Measurements from ENCODE around the gene DENND5A. TPM values are rescaled to one million over a fixed set of nuclear protein-coding genes. Genes with fewer than 3 reads are reported as not detected.
A peak's percentile ranks its signal among the peaks of the same experiment; 100 is the strongest.
"Not testable (repeated sequence)": the region's sequence is repeated elsewhere in the genome, so short reads cannot be mapped to it uniquely, and the experiment has no call there.

Gene DENND5A
- total RNA-seq, 4 donors from 2014 or later, result 29.1 to 33.1 (median 31.5) TPM

GRCh38 chr11:9231848-9232177, 33.3 kb downstream of the DENND5A start:
- in situ Hi-C loops (cut with MboI; ENCODE audit: low sequenced_read_pairs in 4 of 4), result no loop called here

GRCh38 chr11:9230296-9230695, 34.9 kb downstream of the DENND5A start:
- no peaks in the 10 kb centered on the region for H3K9me3 ChIP-seq
- in situ Hi-C loops (cut with MboI; ENCODE audit: low sequenced_read_pairs in 4 of 4) (no loop called here), intact Hi-C loops (cut with DNase I; ENCODE audit: low total_unique reads) (no loop called here)
- peaks cover 19 to 26% of the 10 kb centered on the region in 2 donors for H3K4me1 ChIP-seq
- H3K27ac ChIP-seq, result no peak overlapping the region
- no peaks in the 10 kb centered on the region for H3K36me3 ChIP-seq
- no peak for ATAC-seq
- no peak overlapping the region for H3K4me3 ChIP-seq
- H3K27me3 ChIP-seq, result no peaks in the 10 kb centered on the region
- TF ChIP-seq CTCF (IDR thresholded peaks at IDR 0.05 in 4 of 5, conservative IDR thresholded peaks at IDR 0.05 in 1 of 5) (no peak), POLR2A (IDR thresholded peaks at IDR 0.05) (no peak)
- DNase-seq, result no peak

More at GRCh38 chr11:9231848-9232177, 33.3 kb downstream of the DENND5A start:
- no peak for DNase-seq
- H3K27ac ChIP-seq, result peak overlapping the region in 3 of 4 donors; percentile 43 to 64 (median 62)
- ATAC-seq, result peak in 1 of 2 donors; percentile 23
- no peaks in the 10 kb centered on the region for H3K27me3 ChIP-seq
- intact Hi-C loops (cut with DNase I; ENCODE audit: low total_unique reads), result no loop called here
- no peaks in the 10 kb centered on the region for H3K9me3 ChIP-seq
- H3K4me1 ChIP-seq, result peaks cover 19 to 26% of the 10 kb centered on the region in 2 donors
- peak overlapping the region in 3 of 4 donors; percentile 19 to 41 (median 37) for H3K4me3 ChIP-seq
- TF ChIP-seq CTCF (IDR thresholded peaks at IDR 0.05 in 4 of 5, conservative IDR thresholded peaks at IDR 0.05 in 1 of 5) (no peak), POLR2A (IDR thresholded peaks at IDR 0.05) (no peak)
- no peaks in the 10 kb centered on the region for H3K36me3 ChIP-seq

GRCh38 chr11:9228091-9228490, 37.1 kb downstream of the DENND5A start:
- H3K36me3 ChIP-seq, result no peaks in the 10 kb centered on the region
- no peaks in the 10 kb centered on the region for H3K27me3 ChIP-seq
- H3K4me1 ChIP-seq, result peaks cover 19 to 26% of the 10 kb centered on the region in 2 donors
- no peaks in the 10 kb centered on the region for H3K9me3 ChIP-seq
- ATAC-seq (no peak), DNase-seq (no peak)
- intact Hi-C loops (cut with DNase I; ENCODE audit: low total_unique reads), result no loop called here
- TF ChIP-seq POLR2A (IDR thresholded peaks at IDR 0.05) (no peak), CTCF (IDR thresholded peaks at IDR 0.05 in 4 of 5, conservative IDR thresholded peaks at IDR 0.05 in 1 of 5) (no peak)
- in situ Hi-C loops (cut with MboI; ENCODE audit: low sequenced_read_pairs in 4 of 4), result no loop called here
- no peak overlapping the region for H3K4me3 ChIP-seq
- H3K27ac ChIP-seq, result no peak overlapping the region

GRCh38 chr11:9225748-9226298, 39.3 kb downstream of the DENND5A start:
- Histone ChIP-seq H3K4me1 (peaks cover 13 to 15% of the 10 kb centered on the region in 2 donors), H3K36me3 (no peaks in the 10 kb centered on the region)
- TF ChIP-seq POLR2A (IDR thresholded peaks at IDR 0.05) (no peak), CTCF (IDR thresholded peaks at IDR 0.05 in 4 of 5, conservative IDR thresholded peaks at IDR 0.05 in 1 of 5) (no peak)

GRCh38 chr11:9222654-9223053, 42.5 kb downstream of the DENND5A start:
- H3K27ac ChIP-seq, result no peak overlapping the region
- TF ChIP-seq CTCF (IDR thresholded peaks at IDR 0.05 in 4 of 5, conservative IDR thresholded peaks at IDR 0.05 in 1 of 5) (no peak), POLR2A (IDR thresholded peaks at IDR 0.05) (no peak)
- H3K4me1 ChIP-seq, result peaks cover 13 to 16% of the 10 kb centered on the region in 2 donors
- no peak overlapping the region for H3K4me3 ChIP-seq
- H3K27me3 ChIP-seq, result no peaks in the 10 kb centered on the region
- DNase-seq (no peak), ATAC-seq (no peak)
- in situ Hi-C loops (cut with MboI; ENCODE audit: low sequenced_read_pairs in 4 of 4) (no loop called here), intact Hi-C loops (cut with DNase I; ENCODE audit: low total_unique reads) (no loop called here)
- no peaks in the 10 kb centered on the region for H3K9me3 ChIP-seq
- H3K36me3 ChIP-seq, result no peaks in the 10 kb centered on the region

More at GRCh38 chr11:9225748-9226298, 39.3 kb downstream of the DENND5A start:
- H3K27me3 ChIP-seq, result no peaks in the 10 kb centered on the region
- in situ Hi-C loops (cut with MboI; ENCODE audit: low sequenced_read_pairs in 4 of 4), result no loop called here
- DNase-seq (no peak), ATAC-seq (no peak)
- no peak overlapping the region for H3K27ac ChIP-seq
- no peak overlapping the region for H3K4me3 ChIP-seq
- intact Hi-C loops (cut with DNase I; ENCODE audit: low total_unique reads), result no loop called here
- H3K9me3 ChIP-seq, result no peaks in the 10 kb centered on the region

- H3K9me3 ChIP-seq; H3K36me3 ChIP-seq; in situ Hi-C loops (cut with MboI; ENCODE audit: low sequenced_read_pairs in 4 of 4); H3K27ac ChIP-seq; H3K27me3 ChIP-seq; H3K4me3 ChIP-seq; ATAC-seq; DNase-seq; intact Hi-C loops (cut with DNase I; ENCODE audit: low total_unique reads): not testable (repeated sequence)
- H3K4me1 ChIP-seq, result peaks cover 13 to 16% of the 10 kb centered on the region in 2 donors
Observed at GRCh38 chr11:9220853-9221252, 44.3 kb downstream of the DENND5A start.
